OCI-LY3 (cell line): ENCODE results near the gene ZNF827.

Experiments used
- H2AFZ ChIP-seq: fragments of 200-600, 300-600 bp; shearing (Covaris generic); 2 replicates; pipeline ENCODE4 v1.6.0; 2014; ENCODE audit warnings: antibody characterized with exemption, low read depth, low read length
- H3K27ac ChIP-seq: fragments of 200-600, 300-600 bp; sonication (generic); 2 replicates; pipeline ENCODE4 v1.5.1; 2014; ENCODE audit warnings: mild to moderate bottlenecking, low read length, moderate library complexity, mixed read lengths
- H3K27me3 ChIP-seq: fragments of 200-600, 300-600 bp; sonication (generic); 2 replicates; pipeline ENCODE4 v1.6.1; 2014; ENCODE audit warnings: low read depth, low read length, mixed read lengths
- H3K36me3 ChIP-seq: fragments of 200-600, 300-600 bp; sonication (generic); replicated peaks from 2 replicates; pipeline ENCODE3; 2014; ENCODE audit warnings: low read depth, low read length, mixed read lengths
- H3K4me1 ChIP-seq: fragments of 300-600, 200-600 bp; sonication (generic); 2 replicates; pipeline ENCODE4 v1.6.1; 2014; ENCODE audit warnings: low read length, mixed read lengths
- H3K4me2 ChIP-seq: fragments of 200-600, 300-600 bp; sonication (generic); 2 replicates; pipeline ENCODE4 v1.6.1; 2014; ENCODE audit warnings: low read length, mixed read lengths
- H3K4me3 ChIP-seq: fragments of 300-600, 200-600 bp; sonication (generic); 2 replicates; pipeline ENCODE4 v1.5.1; 2014; ENCODE audit warnings: antibody characterized with exemption, mild to moderate bottlenecking, low read length, moderate library complexity
- H3K79me2 ChIP-seq: fragments of 300-600, 200-600 bp; shearing (Covaris generic); 2 replicates; pipeline ENCODE4 v1.6.1; 2014; ENCODE audit warnings: mild to moderate bottlenecking, low read length, mixed read lengths
- H3K9ac ChIP-seq: fragments of 300-600, 200-600 bp; shearing (Covaris generic); 2 replicates; pipeline ENCODE4 v1.6.0; 2014; ENCODE audit warnings: mild to moderate bottlenecking, low read length, moderate library complexity
- H3K9me3 ChIP-seq: fragments of 200-600, 300-600 bp; shearing (Covaris generic); 2 replicates; pipeline ENCODE4 v1.6.1; 2014; ENCODE audit warnings: low read length, mixed read lengths; ENCODE audit not compliant: insufficient read depth
- H4K20me1 ChIP-seq: fragments of 200-600, 300-600 bp; sonication (generic); 2 replicates; pipeline ENCODE4 v1.6.1; 2016; ENCODE audit warnings: low read length, mixed read lengths; ENCODE audit not compliant: insufficient read depth
- EZH2phosphoT487 ChIP-seq: fragments of 200-600 bp; shearing (Covaris generic); IDR thresholded peaks from 2 replicates; pipeline ENCODE4 v1.6.1; 2018; ENCODE audit warnings: antibody characterized with exemption, mixed run types, low read depth
- TF ChIP-seq, protein P1 (sequence below): fragments of 200-600, 300-600 bp; sonication (generic); IDR thresholded peaks from 2 replicates; pipeline ENCODE4 v1.5.1; 2014; ENCODE audit warnings: antibody characterized with exemption, low read length, low read depth

ZNF827 gene

DNA sequence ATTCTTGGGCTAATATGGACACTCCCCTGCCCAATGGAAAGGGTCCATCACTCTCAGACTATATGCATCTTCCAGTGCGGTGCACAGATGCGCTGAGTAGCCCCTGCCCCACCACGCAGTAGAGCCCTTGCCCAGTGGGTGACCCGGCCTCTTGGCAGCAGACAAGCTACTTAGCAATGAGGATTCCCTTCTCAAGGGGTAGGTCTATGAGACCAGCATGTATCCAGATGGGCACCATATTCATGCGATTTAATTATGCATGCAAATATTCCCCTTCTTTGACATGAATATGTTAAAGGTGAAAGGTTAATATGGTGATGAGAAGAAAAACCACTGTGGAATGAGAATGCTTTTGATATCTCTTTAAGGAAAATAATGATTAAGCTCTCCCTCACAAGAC is 77.7 kb downstream of the ZNF827 start:
- H3K36me3 ChIP-seq: peaks cover 16% of the 10 kb centered on the region
- H2AFZ ChIP-seq: no peak overlapping the region
- TF ChIP-seq EZH2phosphoT487: no peak
- TF ChIP-seq, protein P1, sequence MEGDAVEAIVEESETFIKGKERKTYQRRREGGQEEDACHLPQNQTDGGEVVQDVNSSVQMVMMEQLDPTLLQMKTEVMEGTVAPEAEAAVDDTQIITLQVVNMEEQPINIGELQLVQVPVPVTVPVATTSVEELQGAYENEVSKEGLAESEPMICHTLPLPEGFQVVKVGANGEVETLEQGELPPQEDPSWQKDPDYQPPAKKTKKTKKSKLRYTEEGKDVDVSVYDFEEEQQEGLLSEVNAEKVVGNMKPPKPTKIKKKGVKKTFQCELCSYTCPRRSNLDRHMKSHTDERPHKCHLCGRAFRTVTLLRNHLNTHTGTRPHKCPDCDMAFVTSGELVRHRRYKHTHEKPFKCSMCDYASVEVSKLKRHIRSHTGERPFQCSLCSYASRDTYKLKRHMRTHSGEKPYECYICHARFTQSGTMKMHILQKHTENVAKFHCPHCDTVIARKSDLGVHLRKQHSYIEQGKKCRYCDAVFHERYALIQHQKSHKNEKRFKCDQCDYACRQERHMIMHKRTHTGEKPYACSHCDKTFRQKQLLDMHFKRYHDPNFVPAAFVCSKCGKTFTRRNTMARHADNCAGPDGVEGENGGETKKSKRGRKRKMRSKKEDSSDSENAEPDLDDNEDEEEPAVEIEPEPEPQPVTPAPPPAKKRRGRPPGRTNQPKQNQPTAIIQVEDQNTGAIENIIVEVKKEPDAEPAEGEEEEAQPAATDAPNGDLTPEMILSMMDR: no peak
- H3K4me1 ChIP-seq: peaks cover 20% of the 10 kb centered on the region
- H3K4me3 ChIP-seq: no peak overlapping the region
- H3K9me3 ChIP-seq: no peaks in the 10 kb centered on the region
- peaks cover 3% of the 10 kb centered on the region; the same call in 1 of the 2 replicates for H3K79me2 ChIP-seq
- H3K4me2 ChIP-seq: no peak overlapping the region
- H3K27me3 ChIP-seq: no peaks in the 10 kb centered on the region
- H3K9ac ChIP-seq: no peak overlapping the region
- peaks cover 19% of the 10 kb centered on the region for H4K20me1 ChIP-seq
- H3K27ac ChIP-seq: no peak overlapping the region

DNA sequence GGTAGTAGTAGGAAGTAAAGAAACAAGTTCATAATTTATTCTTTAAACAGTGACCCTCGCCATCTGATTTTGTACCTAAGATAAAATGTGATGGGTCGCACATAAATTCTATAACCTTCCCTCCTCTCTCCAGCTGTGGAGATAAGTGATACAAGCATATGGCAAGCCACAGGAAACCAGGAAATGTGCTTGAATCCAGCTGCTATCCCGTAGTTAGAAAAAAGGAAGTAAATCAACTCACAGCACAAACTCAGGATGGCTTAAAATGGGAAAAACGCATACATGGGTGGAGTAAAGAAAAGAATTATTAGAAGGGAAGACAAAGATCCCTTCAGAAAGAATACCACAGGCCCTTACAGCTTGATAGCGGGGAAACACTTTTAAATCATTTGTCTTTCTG is 78.2 kb downstream of the ZNF827 start:
- TF ChIP-seq, protein P1: no peak
- TF ChIP-seq EZH2phosphoT487: no peak
- Histone ChIP-seq H3K27me3 (no peaks in the 10 kb centered on the region), H3K4me1 (peaks cover 17% of the 10 kb centered on the region), H3K36me3 (peaks cover 16% of the 10 kb centered on the region), H3K4me2 (no peak overlapping the region), H4K20me1 (peaks cover 14% of the 10 kb centered on the region), H2AFZ (no peak overlapping the region), H3K9ac (no peak overlapping the region), H3K4me3 (no peak overlapping the region), H3K27ac (no peak overlapping the region), H3K9me3 (no peaks in the 10 kb centered on the region), H3K79me2 (no peaks in the 10 kb centered on the region)

DNA sequence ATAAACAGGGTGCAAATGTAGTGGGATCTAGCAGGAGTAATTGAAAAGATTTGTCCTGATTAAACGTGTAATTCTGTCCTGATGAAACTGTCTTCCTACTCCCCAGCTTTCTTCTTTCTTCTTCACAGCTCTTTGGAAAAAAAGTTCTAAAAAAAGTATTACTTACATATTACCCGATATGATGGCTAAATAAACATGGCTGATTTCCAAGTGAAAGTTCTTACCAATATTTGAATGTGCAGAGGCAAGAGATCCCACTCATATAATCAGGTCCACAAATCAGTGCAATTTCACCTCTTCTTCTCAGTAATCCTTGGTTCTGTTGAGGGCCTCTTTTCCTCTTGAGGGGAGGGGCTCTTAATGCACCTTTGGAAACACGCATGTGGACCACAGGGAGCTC is 78.7 kb downstream of the ZNF827 start:
- H3K9me3 ChIP-seq: no peaks in the 10 kb centered on the region
- no peak overlapping the region for H3K4me3 ChIP-seq
- no peak overlapping the region for H2AFZ ChIP-seq
- H3K27ac ChIP-seq: no peak overlapping the region
- TF ChIP-seq, protein P1: no peak
- TF ChIP-seq EZH2phosphoT487: no peak
- no peaks in the 10 kb centered on the region for H3K27me3 ChIP-seq
- H3K36me3 ChIP-seq: peaks cover 16% of the 10 kb centered on the region
- H3K4me1 ChIP-seq: peaks cover 14% of the 10 kb centered on the region
- no peak overlapping the region for H3K4me2 ChIP-seq
- no peaks in the 10 kb centered on the region for H3K79me2 ChIP-seq
- peaks cover 10% of the 10 kb centered on the region for H4K20me1 ChIP-seq
- H3K9ac ChIP-seq: no peak overlapping the region

DNA sequence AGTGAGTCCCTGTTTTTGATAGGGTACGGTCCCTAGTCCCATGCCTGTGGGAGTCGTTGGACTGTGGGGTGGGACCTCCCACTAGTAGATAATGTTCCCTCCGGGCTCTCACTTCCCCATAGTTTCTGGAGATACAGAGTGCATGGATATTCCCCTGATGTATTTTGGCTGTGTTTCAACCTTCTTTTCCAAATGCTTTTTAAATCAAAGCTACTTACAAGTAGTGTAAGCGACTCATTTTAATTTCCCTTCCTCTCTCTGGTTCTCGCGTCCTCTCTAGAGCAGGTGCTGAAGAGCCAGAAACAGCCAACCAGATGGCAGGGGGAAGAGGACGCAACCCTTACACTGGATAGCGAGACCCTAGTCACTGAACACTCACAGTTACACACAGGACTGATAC is 79.2 kb downstream of the ZNF827 start:
- Histone ChIP-seq H4K20me1 (peaks cover 10% of the 10 kb centered on the region), H3K27ac (no peak overlapping the region), H3K4me1 (peaks cover 14% of the 10 kb centered on the region), H2AFZ (no peak overlapping the region), H3K36me3 (peaks cover 16% of the 10 kb centered on the region), H3K4me3 (no peak overlapping the region), H3K9ac (no peak overlapping the region), H3K4me2 (no peak overlapping the region), H3K79me2 (no peaks in the 10 kb centered on the region), H3K9me3 (no peaks in the 10 kb centered on the region), H3K27me3 (no peaks in the 10 kb centered on the region)
- TF ChIP-seq EZH2phosphoT487: no peak
- TF ChIP-seq, protein P1: no peak
